Astrocyte (in vitro differentiated cells and primary cell): ENCODE results near the gene C1orf116.

Experiments
- EZH2 ChIP-seq: IDR thresholded peaks from 2 replicates; pipeline ENCODE4 v1.6.1; 2012; ENCODE audit warnings: mild to moderate bottlenecking, low read length, inconsistent platforms; ENCODE audit not compliant: insufficient read depth
- TF ChIP-seq, protein P1 (sequence below): IDR thresholded peaks from 2 replicates; pipeline ENCODE4 v1.5.1; 2011; ENCODE audit warnings: low read depth, mild to moderate bottlenecking, inconsistent platforms, low read length, moderate library complexity; ENCODE audit not compliant: insufficient read depth

- no peak for TF ChIP-seq EZH2
- TF ChIP-seq, protein P1, sequence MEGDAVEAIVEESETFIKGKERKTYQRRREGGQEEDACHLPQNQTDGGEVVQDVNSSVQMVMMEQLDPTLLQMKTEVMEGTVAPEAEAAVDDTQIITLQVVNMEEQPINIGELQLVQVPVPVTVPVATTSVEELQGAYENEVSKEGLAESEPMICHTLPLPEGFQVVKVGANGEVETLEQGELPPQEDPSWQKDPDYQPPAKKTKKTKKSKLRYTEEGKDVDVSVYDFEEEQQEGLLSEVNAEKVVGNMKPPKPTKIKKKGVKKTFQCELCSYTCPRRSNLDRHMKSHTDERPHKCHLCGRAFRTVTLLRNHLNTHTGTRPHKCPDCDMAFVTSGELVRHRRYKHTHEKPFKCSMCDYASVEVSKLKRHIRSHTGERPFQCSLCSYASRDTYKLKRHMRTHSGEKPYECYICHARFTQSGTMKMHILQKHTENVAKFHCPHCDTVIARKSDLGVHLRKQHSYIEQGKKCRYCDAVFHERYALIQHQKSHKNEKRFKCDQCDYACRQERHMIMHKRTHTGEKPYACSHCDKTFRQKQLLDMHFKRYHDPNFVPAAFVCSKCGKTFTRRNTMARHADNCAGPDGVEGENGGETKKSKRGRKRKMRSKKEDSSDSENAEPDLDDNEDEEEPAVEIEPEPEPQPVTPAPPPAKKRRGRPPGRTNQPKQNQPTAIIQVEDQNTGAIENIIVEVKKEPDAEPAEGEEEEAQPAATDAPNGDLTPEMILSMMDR: no peak
These were observed 46.2 kb downstream of the C1orf116 start for GRCh38 chr1:206986402-206986801.
